GM12874 (cell line): ENCODE results near the gene SFRP5.

Source experiments
- TF ChIP-seq, protein P1 (sequence below): IDR thresholded peaks from 2 replicates; pipeline ENCODE4 v1.5.1; 2011; ENCODE audit warnings: low read depth, mild to moderate bottlenecking, control low read depth, low read length, moderate library complexity; ENCODE audit not compliant: insufficient read depth

The SFRP5 gene

DNA sequence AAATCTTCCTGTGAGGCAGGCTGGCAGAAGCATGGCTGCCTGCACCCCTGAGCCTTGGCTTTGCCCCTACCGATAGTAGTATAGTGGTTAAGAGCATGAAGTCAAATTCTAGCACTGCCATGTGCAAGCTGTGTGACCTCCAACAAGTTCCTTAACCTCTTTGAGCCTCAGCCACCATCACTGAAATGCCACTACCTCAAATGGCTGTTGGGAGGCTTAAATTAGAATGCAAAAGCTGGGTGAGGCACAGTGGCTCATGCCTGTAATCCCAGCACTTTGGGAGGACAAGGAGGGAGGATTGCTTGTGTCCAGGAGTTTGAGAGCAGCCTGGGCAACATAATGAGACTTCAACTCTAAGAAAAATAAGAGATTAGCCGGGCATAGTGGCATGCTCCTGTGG, 8.4 kb downstream of the SFRP5 start:
- TF ChIP-seq, protein P1, sequence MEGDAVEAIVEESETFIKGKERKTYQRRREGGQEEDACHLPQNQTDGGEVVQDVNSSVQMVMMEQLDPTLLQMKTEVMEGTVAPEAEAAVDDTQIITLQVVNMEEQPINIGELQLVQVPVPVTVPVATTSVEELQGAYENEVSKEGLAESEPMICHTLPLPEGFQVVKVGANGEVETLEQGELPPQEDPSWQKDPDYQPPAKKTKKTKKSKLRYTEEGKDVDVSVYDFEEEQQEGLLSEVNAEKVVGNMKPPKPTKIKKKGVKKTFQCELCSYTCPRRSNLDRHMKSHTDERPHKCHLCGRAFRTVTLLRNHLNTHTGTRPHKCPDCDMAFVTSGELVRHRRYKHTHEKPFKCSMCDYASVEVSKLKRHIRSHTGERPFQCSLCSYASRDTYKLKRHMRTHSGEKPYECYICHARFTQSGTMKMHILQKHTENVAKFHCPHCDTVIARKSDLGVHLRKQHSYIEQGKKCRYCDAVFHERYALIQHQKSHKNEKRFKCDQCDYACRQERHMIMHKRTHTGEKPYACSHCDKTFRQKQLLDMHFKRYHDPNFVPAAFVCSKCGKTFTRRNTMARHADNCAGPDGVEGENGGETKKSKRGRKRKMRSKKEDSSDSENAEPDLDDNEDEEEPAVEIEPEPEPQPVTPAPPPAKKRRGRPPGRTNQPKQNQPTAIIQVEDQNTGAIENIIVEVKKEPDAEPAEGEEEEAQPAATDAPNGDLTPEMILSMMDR = no peak

DNA sequence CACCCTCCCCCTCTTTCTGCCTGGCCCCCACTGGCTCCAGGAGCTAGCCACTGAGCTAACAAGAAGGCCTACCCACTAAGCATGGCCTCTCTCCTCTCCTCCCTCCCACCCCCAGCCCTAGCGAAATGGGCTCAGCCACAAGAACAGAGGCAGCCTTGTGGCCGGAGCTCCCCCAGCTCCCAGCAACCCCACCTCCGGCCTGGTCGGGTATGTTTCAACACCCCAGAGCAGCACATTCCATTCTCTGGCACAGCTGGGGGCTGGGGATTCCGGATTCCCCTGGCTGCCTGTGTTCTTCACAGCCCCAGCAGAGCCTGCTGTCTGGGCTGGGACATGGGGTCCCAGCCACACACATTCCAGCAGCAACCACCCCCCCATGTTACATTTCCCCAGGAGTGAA, 9.0 kb downstream of the SFRP5 start:
- TF ChIP-seq, protein P1 = no peak

DNA sequence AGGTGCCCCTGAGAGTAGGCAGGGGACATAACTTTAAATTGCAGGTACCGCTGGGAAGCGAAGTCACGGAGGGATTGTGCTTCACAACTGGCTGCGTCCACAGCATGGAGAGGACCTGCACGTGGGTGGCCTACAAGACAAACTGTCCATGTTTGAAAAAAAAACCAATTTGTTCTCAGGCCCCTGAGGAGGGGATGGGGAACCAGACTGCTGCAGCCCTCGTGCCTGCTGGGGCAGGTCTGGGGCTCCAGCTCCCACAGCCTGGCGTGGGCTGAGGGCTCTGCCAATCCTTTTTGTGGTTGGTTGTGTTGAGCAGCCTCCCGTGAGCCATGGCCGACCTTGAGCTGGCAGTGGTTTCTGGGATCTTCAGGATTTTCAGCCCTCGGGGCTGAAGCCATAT, 9.7 kb downstream of the SFRP5 start:
- TF ChIP-seq, protein P1 = no peak

DNA sequence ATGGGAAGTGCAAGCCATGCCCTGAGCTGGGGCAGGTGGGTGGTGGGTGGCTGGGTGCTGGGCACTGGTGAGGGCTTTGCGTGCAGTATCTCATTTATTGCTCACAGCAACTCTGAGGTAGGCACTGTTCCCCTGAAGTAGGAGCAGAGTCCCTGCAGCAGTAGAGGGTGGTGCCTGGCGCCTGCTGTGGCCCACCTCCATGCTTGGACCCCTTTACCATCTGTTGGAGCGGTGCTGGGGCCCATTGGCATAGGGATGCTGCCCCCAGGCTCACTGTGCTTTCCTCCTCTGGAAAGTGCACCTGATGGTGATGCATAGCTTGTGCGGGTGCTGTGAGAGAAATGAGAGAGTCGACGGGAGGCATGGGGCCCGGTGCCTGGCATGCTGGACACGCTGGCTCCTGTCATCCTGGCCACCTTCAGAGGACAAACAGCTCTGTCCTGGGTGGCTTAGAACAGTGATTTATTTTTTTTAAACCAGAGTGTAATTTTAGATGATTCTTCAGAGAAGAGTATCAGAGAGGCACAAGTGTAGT, 10.4 kb downstream of the SFRP5 start:
- TF ChIP-seq, protein P1 = no peak

DNA sequence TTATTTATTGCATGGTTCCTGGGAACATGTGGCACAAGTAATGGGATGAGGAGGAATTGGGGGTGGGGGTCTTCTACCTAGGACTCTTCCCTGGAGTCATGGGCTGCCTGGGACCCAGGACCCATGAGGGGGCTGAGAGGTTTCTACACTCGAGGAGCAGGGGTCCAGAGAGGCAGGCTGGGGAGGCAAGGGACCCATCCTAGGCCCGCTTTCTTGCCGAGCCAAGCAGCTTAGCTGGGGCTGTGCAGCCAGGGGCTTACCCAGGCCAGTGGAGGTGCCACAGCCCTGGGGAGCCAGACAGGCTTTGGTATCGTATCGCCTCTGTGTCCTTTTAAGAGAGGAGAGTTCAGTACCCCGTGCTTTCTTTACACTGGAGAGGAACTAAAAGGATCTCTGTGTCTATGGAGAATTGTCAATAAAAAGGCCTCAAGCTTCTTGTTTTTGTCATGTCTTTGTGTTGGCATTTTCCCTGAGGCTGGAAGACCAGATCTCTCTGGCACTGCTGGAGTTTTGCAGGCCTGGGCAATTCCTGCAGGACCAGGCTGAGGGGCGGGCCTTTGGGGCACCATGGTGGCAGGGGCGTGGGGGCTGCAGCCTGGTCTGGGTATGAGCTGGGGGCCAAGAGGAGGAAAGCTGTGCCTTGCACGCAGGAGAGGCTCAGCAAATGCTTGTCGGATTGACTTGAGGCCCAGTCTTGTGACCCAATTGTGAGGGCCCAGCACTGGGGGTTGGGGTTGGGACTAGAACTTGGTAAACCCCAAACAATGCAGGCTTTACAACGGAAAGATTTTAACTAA, 11.1 kb downstream of the SFRP5 start:
- TF ChIP-seq, protein P1 = no peak

DNA sequence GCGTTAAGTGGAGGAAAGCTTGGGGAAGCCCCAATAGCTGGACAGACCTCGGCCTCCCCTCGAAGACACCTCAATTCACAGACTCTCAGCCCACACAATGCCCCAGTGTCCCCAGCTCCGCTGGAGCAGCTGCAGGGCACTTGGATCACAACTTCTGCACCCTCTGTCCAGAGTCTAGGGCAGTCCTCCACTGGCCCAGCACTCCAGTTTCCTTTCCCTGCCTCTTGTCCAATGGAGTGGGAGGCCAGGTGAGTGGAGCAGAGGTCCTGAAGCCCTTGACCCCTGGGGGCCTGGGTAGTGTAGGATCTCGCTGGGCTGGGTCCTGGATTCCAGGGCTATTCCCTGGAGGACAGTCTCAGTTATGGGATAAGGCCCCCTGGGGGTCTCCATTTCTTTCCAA, 11.9 kb downstream of the SFRP5 start:
- TF ChIP-seq, protein P1 = no peak

DNA sequence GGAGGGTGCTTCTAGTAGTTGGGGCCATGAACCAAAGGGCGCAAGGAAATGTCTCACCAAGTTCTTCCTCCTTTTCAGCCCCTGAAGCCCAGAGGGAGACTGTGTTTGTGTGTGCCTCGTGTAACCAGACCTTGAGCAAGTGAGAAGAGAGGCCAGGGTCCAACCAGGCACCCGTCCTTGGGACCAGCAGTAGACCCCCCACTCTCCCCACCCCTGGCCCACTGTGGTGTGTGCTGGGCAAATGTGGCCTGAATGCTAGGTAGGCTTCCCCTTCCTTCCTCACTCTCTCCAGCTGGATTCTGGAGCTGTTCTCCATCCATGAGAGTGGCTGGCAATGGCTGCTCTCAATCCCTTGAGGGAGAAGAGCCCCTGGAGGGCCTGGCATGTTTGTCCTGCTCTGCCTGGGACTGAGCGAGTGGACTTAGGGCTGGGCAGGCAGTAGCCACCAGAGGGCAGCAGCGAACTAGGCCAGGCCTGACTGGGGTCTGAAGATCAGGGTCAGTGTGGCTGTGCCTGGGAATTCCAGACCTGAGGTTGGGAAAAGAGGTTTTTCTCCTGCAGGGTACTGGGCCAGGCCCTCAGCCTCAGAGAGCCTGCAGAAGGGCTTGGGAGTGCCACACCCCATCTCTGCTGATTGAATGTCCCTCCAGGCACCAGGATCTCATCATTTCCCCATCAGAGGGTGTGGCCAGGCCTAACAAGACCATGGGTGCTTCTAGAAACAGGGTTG, 12.5 kb downstream of the SFRP5 start:
- TF ChIP-seq, protein P1 = peak; percentile 89
